ENCODE results near the gene ARHGEF35. TPM values are rescaled to one million over a fixed set of nuclear protein-coding genes. Genes with fewer than 3 reads are reported as not detected.
"Not testable (repeated sequence)": the region's sequence is repeated elsewhere in the genome, so short reads cannot be mapped to it uniquely, and the experiment has no call there.

The ARHGEF35 gene
- total RNA-seq, 1 experiment from 2014 or later, result 13.7 TPM

GRCh38 chr7:144219149-144219548 is 23.5 kb upstream of the ARHGEF35 start:
- H3K4me3 Mint-ChIP-seq (ENCODE audit: low read depth, unreplicated experiment); CTCF ChIA-PET; H3K9me3 Mint-ChIP-seq (ENCODE audit: low read depth, unreplicated experiment); H3K27me3 Mint-ChIP-seq (ENCODE audit: unreplicated experiment); H3K36me3 Mint-ChIP-seq (ENCODE audit: insufficient read depth, unreplicated experiment); H3K27ac Mint-ChIP-seq (ENCODE audit: unreplicated experiment); DNase-seq; H3K4me1 Mint-ChIP-seq (ENCODE audit: low read depth, unreplicated experiment); BruUV-seq (replicated peaks); intact Hi-C loops (cut with micrococcal nuclease; ENCODE audit: unreplicated experiment): not testable (repeated sequence)

- intact Hi-C loops (cut with micrococcal nuclease; ENCODE audit: unreplicated experiment); CTCF ChIA-PET; H3K27me3 Mint-ChIP-seq (ENCODE audit: unreplicated experiment); BruUV-seq (replicated peaks); H3K4me1 Mint-ChIP-seq (ENCODE audit: low read depth, unreplicated experiment); H3K36me3 Mint-ChIP-seq (ENCODE audit: insufficient read depth, unreplicated experiment); DNase-seq; H3K4me3 Mint-ChIP-seq (ENCODE audit: low read depth, unreplicated experiment); H3K27ac Mint-ChIP-seq (ENCODE audit: unreplicated experiment); H3K9me3 Mint-ChIP-seq (ENCODE audit: low read depth, unreplicated experiment): not testable (repeated sequence)
These were observed 22.9 kb upstream of the ARHGEF35 start for GRCh38 chr7:144218581-144218980.

- DNase-seq; intact Hi-C loops (cut with micrococcal nuclease; ENCODE audit: unreplicated experiment); BruUV-seq (replicated peaks); H3K4me3 Mint-ChIP-seq (ENCODE audit: low read depth, unreplicated experiment); H3K36me3 Mint-ChIP-seq (ENCODE audit: insufficient read depth, unreplicated experiment); H3K27ac Mint-ChIP-seq (ENCODE audit: unreplicated experiment); H3K9me3 Mint-ChIP-seq (ENCODE audit: low read depth, unreplicated experiment); H3K4me1 Mint-ChIP-seq (ENCODE audit: low read depth, unreplicated experiment); H3K27me3 Mint-ChIP-seq (ENCODE audit: unreplicated experiment); CTCF ChIA-PET: not testable (repeated sequence)
These were observed 21.6 kb upstream of the ARHGEF35 start for GRCh38 chr7:144217200-144217599.

DNA sequence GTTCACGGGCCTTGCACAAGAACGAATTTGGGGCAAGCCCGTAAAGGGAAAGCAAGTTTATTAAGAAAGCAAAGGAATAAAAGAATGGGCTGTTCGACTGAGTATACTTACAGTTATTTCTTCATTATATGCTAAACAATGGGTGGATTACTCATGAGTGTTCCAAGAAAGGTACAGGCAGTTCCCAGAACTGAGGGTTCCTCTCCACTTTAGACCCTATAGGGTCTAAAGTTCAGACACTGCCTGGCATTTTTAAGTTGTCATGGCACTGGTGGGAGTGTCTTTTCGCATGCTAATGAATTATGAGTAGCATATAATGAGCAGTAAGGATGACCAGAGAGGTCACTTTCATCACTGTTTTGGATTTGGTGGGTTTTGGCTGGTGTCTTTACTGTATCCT is 9.7 kb upstream of the ARHGEF35 start:
- intact Hi-C loops (cut with micrococcal nuclease; ENCODE audit: unreplicated experiment); DNase-seq; H3K27me3 Mint-ChIP-seq (ENCODE audit: unreplicated experiment); H3K9me3 Mint-ChIP-seq (ENCODE audit: low read depth, unreplicated experiment); H3K4me3 Mint-ChIP-seq (ENCODE audit: low read depth, unreplicated experiment); H3K27ac Mint-ChIP-seq (ENCODE audit: unreplicated experiment); H3K4me1 Mint-ChIP-seq (ENCODE audit: low read depth, unreplicated experiment); BruUV-seq (replicated peaks); H3K36me3 Mint-ChIP-seq (ENCODE audit: insufficient read depth, unreplicated experiment); CTCF ChIA-PET: not testable (repeated sequence)

GRCh38 chr7:144203086-144203485 is 7.5 kb upstream of the ARHGEF35 start:
- CTCF ChIA-PET; intact Hi-C loops (cut with micrococcal nuclease; ENCODE audit: unreplicated experiment); H3K36me3 Mint-ChIP-seq (ENCODE audit: insufficient read depth, unreplicated experiment); H3K4me3 Mint-ChIP-seq (ENCODE audit: low read depth, unreplicated experiment); H3K4me1 Mint-ChIP-seq (ENCODE audit: low read depth, unreplicated experiment); H3K27ac Mint-ChIP-seq (ENCODE audit: unreplicated experiment); H3K27me3 Mint-ChIP-seq (ENCODE audit: unreplicated experiment); DNase-seq; BruUV-seq (replicated peaks); H3K9me3 Mint-ChIP-seq (ENCODE audit: low read depth, unreplicated experiment): not testable (repeated sequence)

DNA sequence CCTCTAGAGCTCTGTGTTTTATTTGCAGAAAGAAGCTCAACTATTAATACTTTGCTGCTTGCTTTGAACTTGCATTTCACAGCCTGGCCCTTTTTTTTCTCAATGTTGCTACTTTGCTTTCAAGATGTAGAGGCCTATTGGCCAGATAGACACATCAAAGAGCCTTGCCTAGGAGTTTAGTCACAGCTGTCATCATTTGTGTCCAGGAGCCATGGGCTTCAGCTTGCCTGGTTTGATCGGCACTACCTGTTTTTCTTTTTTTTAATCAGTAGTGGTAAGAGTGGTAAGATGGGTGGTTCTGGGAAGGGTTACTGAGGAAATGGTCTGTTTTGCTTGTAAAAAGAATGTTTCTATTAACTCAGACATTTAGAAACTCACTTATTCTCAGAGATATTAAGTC is 6.3 kb upstream of the ARHGEF35 start:
- H3K27me3 Mint-ChIP-seq (ENCODE audit: unreplicated experiment); BruUV-seq (replicated peaks); H3K27ac Mint-ChIP-seq (ENCODE audit: unreplicated experiment); CTCF ChIA-PET; H3K9me3 Mint-ChIP-seq (ENCODE audit: low read depth, unreplicated experiment); H3K4me3 Mint-ChIP-seq (ENCODE audit: low read depth, unreplicated experiment); H3K36me3 Mint-ChIP-seq (ENCODE audit: insufficient read depth, unreplicated experiment); DNase-seq; intact Hi-C loops (cut with micrococcal nuclease; ENCODE audit: unreplicated experiment); H3K4me1 Mint-ChIP-seq (ENCODE audit: low read depth, unreplicated experiment): not testable (repeated sequence)

GRCh38 chr7:144198934-144199333 is 3.3 kb upstream of the ARHGEF35 start:
- H3K36me3 Mint-ChIP-seq (ENCODE audit: insufficient read depth, unreplicated experiment); H3K27me3 Mint-ChIP-seq (ENCODE audit: unreplicated experiment); CTCF ChIA-PET; H3K27ac Mint-ChIP-seq (ENCODE audit: unreplicated experiment); BruUV-seq (replicated peaks); DNase-seq; H3K9me3 Mint-ChIP-seq (ENCODE audit: low read depth, unreplicated experiment); H3K4me3 Mint-ChIP-seq (ENCODE audit: low read depth, unreplicated experiment); intact Hi-C loops (cut with micrococcal nuclease; ENCODE audit: unreplicated experiment); H3K4me1 Mint-ChIP-seq (ENCODE audit: low read depth, unreplicated experiment): not testable (repeated sequence)

GRCh38 chr7:144194453-144194852 is 1.2 kb downstream of the ARHGEF35 start:
- H3K4me3 Mint-ChIP-seq (ENCODE audit: low read depth, unreplicated experiment), result not testable (repeated sequence)
- BruUV-seq (replicated peaks), result TSS peak; percentile 75

DNA sequence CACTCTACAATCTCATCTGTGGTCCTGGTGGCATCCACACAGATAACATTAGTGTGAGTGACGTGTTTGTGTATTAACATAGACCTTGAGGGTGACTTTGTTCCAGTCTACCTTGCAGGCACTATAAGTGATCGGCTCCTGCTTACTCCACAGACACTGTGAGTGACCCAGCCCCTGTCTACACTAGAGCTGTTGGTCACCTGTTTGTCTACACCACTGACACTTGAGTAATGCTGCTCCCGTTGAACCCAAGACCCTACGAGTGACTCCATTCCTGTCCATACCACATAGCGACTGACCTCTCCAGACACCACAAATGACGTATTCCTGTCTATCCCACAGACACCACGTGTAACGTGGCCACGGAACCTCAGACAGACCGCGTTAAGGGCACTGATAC is 1.9 kb downstream of the ARHGEF35 start:
- H3K27me3 Mint-ChIP-seq (ENCODE audit: unreplicated experiment); H3K27ac Mint-ChIP-seq (ENCODE audit: unreplicated experiment); H3K4me1 Mint-ChIP-seq (ENCODE audit: low read depth, unreplicated experiment); intact Hi-C loops (cut with micrococcal nuclease; ENCODE audit: unreplicated experiment); DNase-seq; H3K4me3 Mint-ChIP-seq (ENCODE audit: low read depth, unreplicated experiment); H3K9me3 Mint-ChIP-seq (ENCODE audit: low read depth, unreplicated experiment); CTCF ChIA-PET; BruUV-seq (replicated peaks); H3K36me3 Mint-ChIP-seq (ENCODE audit: insufficient read depth, unreplicated experiment): not testable (repeated sequence)

More at GRCh38 chr7:144194453-144194852, 1.2 kb downstream of the ARHGEF35 start:
- intact Hi-C loops (cut with micrococcal nuclease; ENCODE audit: unreplicated experiment); DNase-seq; H3K27ac Mint-ChIP-seq (ENCODE audit: unreplicated experiment); H3K4me1 Mint-ChIP-seq (ENCODE audit: low read depth, unreplicated experiment); CTCF ChIA-PET; H3K36me3 Mint-ChIP-seq (ENCODE audit: insufficient read depth, unreplicated experiment); H3K27me3 Mint-ChIP-seq (ENCODE audit: unreplicated experiment); H3K9me3 Mint-ChIP-seq (ENCODE audit: low read depth, unreplicated experiment): not testable (repeated sequence)

GRCh38 chr7:144188578-144189171 is 7.0 kb downstream of the ARHGEF35 start:
- H3K4me3 Mint-ChIP-seq (ENCODE audit: low read depth, unreplicated experiment); DNase-seq; H3K27me3 Mint-ChIP-seq (ENCODE audit: unreplicated experiment); intact Hi-C loops (cut with micrococcal nuclease; ENCODE audit: unreplicated experiment); BruUV-seq (replicated peaks); H3K27ac Mint-ChIP-seq (ENCODE audit: unreplicated experiment); CTCF ChIA-PET; H3K9me3 Mint-ChIP-seq (ENCODE audit: low read depth, unreplicated experiment); H3K4me1 Mint-ChIP-seq (ENCODE audit: low read depth, unreplicated experiment); H3K36me3 Mint-ChIP-seq (ENCODE audit: insufficient read depth, unreplicated experiment): not testable (repeated sequence)
